Naive thymus-derived CD8-positive, alpha-beta T cell (primary cell): ENCODE results near the gene CIB4. TPM values are rescaled to one million over a fixed set of nuclear protein-coding genes. Genes with fewer than 3 reads are reported as not detected.

Experiments
- ATAC-seq, 2 donors: fragments of 150-1000 bp; cut with Tn5 transposase in 1 of 2; sonication (Bioruptor Pico), chemical (Tn5 transposase) in 1 of 2; 1 replicate in 1 of 2; 2 replicates in 1 of 2; pipeline ENCODE4 v1.10.0; 2021; ENCODE audit warnings: mild to moderate bottlenecking in 2 of 2, moderate library complexity in 2 of 2
- POLR2A ChIA-PET: fragments of 350-600 bp; sonication (Branson Sonifier 250); formaldehyde crosslinking; loops from one replicate; lab custom pipeline; 2021; ENCODE audit warnings: antibody characterized with exemption; lab: Charles Lee
- DNase-seq, 10 donors: peaks; one replicate each; pipeline versions ENCODE4 v3.0.0 to v3.0.0-alpha.2; 2020 to 2022
- H3K27ac Mint-ChIP-seq, 10 donors: one replicate each; pipeline ENCODE4 v1.8.0; 2020 to 2022; ENCODE audit warnings: mild to moderate bottlenecking in 10 of 10, mixed read lengths in 10 of 10, moderate library complexity in 4 of 10, inconsistent platforms in 1 of 10
- H3K27me3 Mint-ChIP-seq, 5 donors: one replicate each; pipeline ENCODE4 v1.8.0; 2021 to 2022; ENCODE audit warnings: mixed read lengths in 5 of 5
- H3K36me3 Mint-ChIP-seq, 3 donors: one replicate each; pipeline ENCODE4 v1.8.0; 2020 to 2022; ENCODE audit warnings: mixed read lengths in 3 of 3, mild to moderate bottlenecking in 2 of 3, inconsistent platforms in 1 of 3
- H3K4me1 Mint-ChIP-seq, 4 donors: one replicate each; pipeline ENCODE4 v1.8.0; 2021 to 2022; ENCODE audit warnings: mixed read lengths in 4 of 4
- H3K4me3 Mint-ChIP-seq, 10 donors: one replicate each; pipeline ENCODE4 v1.8.0; 2020 to 2022; ENCODE audit warnings: mild to moderate bottlenecking in 10 of 10, mixed read lengths in 10 of 10, moderate library complexity in 6 of 10, inconsistent platforms in 1 of 10
- H3K9me3 Mint-ChIP-seq, 9 donors: one replicate each; pipeline ENCODE4 v1.8.0; 2020 to 2022; ENCODE audit warnings: mixed read lengths in 9 of 9, mild to moderate bottlenecking in 3 of 9, inconsistent platforms in 1 of 9, moderate library complexity in 1 of 9
- polyA plus RNA-seq, 3 donors: library from polyadenylated mRNA; unstranded; fragments of 300-500 nt; fragmentation: Illumina TruSeq; gene quantifications; one replicate each; pipeline ENCODE4 v1.2.3, GENCODE V29; 2021
- total RNA-seq, 8 experiments: library from RNA in 2 of 8; stranded (reverse) in 2 of 8; gene quantifications; one replicate each; pipeline ENCODE4 v1.2.3 and lab custom pipeline; 2021 to 2026

The CIB4 gene
- total and polyA plus RNA-seq, 5 experiments from 2014 or later, result not detected

DNA sequence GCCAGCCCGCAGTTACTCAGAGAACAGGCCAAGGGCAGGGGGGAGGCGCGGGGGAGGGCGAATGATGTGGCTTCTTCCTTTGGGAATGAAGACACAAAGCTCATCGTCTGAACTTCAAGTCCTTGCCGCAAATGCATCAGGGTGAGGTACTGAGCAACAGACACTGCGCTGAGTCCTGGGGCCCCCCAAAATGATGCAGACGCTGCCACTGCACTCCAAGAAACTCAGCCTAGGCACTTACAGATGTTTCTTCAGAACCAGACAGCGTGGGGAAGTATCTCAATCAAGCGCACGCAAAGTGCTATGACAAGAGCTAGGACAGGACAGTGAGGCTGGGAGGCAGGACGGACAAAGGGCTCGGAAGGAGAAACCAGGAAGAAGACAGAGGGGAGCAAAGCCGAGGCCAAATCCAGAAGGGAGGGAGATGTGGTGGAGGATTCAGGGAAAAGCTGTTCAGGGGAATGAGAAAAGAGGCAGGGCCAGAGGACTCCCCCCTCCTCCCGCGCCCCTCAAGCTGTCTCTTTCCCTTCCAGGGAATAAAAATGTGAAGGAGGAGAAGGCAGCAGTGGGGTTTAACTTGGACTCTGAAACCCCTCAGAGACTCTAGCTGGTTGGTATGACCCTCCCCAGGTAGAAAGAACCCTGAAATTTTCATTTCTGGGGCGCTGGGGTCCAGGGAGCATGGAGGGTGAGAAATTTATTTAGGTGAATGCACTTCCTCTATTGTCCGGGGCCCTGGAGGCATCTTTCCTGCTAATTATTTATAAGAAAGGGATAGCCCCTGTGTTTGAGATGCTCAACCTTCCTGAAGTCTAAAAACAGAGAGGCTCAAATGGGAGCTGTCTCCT, 34.9 kb downstream of the CIB4 start:
- Mint-ChIP-seq H3K9me3 (peaks cover 0 to 16% (median 0%) of the 10 kb centered on the region in 9 donors), H3K27ac (peak overlapping the region in 1 of 10 donors; percentile 91), H3K4me3 (no peak overlapping the region), H3K36me3 (no peaks in the 10 kb centered on the region), H3K27me3 (peaks cover 7 to 16% (median 15%) of the 10 kb centered on the region in 5 donors), H3K4me1 (peaks cover 16 to 29% (median 29%) of the 10 kb centered on the region in 4 donors)
- DNase-seq, result no peak
- POLR2A ChIA-PET, result interaction anchor here (0.6 kb wide), 1 partner anchor 9 kb away, joined by 3 read pairs; no protein-coding TSS in a partner anchor
- ATAC-seq, result no peak

- ATAC-seq, result peak in 1 of 2 donors; percentile 44
- POLR2A ChIA-PET, result interaction anchor here (0.6 kb wide), 2 partner anchors 8 to 159 kb away, joined by 3 read pairs; no protein-coding TSS in a partner anchor
- H3K27ac Mint-ChIP-seq, result no peak overlapping the region
Observed at GRCh38 chr2:26605195-26605998, 35.8 kb downstream of the CIB4 start.

DNA sequence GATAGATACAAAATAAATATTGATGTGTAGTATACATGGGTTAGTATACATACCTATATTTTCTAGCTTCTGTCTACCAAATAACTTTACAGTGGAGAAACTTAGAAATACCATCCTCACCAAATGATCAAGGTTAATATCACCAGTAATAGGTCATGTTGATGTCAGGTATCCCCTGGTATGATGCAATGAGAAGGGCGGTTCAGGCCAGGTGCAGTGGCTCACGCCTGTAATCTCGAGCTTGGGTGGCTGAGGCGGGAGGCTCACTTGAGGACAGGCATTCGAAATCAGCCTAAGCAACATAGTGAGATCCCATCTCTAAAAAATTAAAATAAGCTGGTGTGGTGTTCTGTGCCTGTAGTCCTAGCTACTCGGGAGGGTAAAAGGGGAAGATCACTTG, 38.6 kb downstream of the CIB4 start:
- ATAC-seq (no peak), DNase-seq (no peak)
- Mint-ChIP-seq H3K36me3 (no peaks in the 10 kb centered on the region), H3K9me3 (peaks cover 0 to 16% (median 0%) of the 10 kb centered on the region in 9 donors), H3K27me3 (peaks cover 7 to 25% (median 19%) of the 10 kb centered on the region in 5 donors), H3K4me3 (no peak overlapping the region), H3K27ac (no peak overlapping the region), H3K4me1 (peaks cover 0 to 6% (median 2%) of the 10 kb centered on the region in 4 donors)
- POLR2A ChIA-PET, result no interaction called here

More at GRCh38 chr2:26605195-26605998, 35.8 kb downstream of the CIB4 start:
- Mint-ChIP-seq H3K27me3 (peaks cover 7 to 24% (median 16%) of the 10 kb centered on the region in 5 donors), H3K4me3 (no peak overlapping the region), H3K4me1 (peaks cover 14 to 28% (median 26%) of the 10 kb centered on the region in 4 donors), H3K36me3 (no peaks in the 10 kb centered on the region), H3K9me3 (peaks cover 0 to 16% (median 0%) of the 10 kb centered on the region in 9 donors)
- peak in 7 of 10 donors; percentile 9 to 56 (median 35) for DNase-seq

DNA sequence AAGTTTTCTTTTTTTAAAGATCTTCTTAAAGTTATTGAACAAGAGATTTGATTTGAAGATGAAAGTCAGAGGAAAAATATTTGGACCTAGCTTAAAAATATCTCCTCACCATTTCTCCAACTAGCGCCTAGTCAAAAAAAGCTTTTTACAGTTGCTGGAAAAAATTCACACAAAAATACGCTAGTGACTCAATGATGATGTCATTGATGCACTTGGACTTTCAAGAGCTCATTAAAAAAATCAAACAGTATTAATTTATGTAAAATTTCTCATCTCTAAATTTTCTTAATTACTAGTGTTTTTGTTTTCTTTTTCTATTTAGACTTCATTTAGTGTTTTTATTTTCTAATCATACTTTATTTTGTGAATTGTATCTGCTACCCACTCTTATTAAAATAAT, 41.8 kb downstream of the CIB4 start:
- DNase-seq, result no peak
- POLR2A ChIA-PET, result no interaction called here
- Mint-ChIP-seq H3K27ac (no peak overlapping the region), H3K9me3 (peaks cover 0 to 16% (median 0%) of the 10 kb centered on the region in 9 donors), H3K4me1 (peaks cover 0 to 5% (median 5%) of the 10 kb centered on the region in 4 donors), H3K4me3 (no peak overlapping the region), H3K27me3 (peaks cover 7 to 46% (median 33%) of the 10 kb centered on the region in 5 donors), H3K36me3 (no peaks in the 10 kb centered on the region)
- no peak for ATAC-seq

DNA sequence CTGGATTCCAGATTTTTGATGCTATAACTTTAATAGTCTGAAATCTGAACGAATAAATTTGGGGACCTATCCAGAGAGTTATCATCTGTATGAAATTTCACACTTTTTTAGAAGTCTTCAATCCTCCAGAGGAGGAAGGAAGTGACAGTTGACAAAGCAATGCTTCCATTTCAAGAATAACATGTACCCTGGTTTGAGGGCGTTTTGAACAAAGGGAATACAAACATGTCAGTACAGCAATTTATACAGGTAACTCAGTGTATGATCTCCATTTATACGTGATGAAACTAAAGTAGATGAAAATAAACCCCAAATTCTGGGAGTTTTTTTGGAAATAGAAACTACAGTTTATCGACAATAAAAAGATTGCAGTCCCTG, 42.2 kb downstream of the CIB4 start:
- Mint-ChIP-seq H3K4me1 (peaks cover 0 to 5% (median 5%) of the 10 kb centered on the region in 4 donors), H3K27ac (peak overlapping the region in 2 of 10 donors; percentile 62 to 70), H3K4me3 (no peak overlapping the region), H3K36me3 (no peaks in the 10 kb centered on the region), H3K27me3 (peaks cover 7 to 47% (median 35%) of the 10 kb centered on the region in 5 donors), H3K9me3 (peaks cover 0 to 12% (median 0%) of the 10 kb centered on the region in 9 donors)
- no peak for DNase-seq
- POLR2A ChIA-PET, result no interaction called here
- no peak for ATAC-seq

GRCh38 chr2:26598336-26598995, 42.7 kb downstream of the CIB4 start:
- Mint-ChIP-seq H3K27ac (peak overlapping the region in 3 of 10 donors; percentile 62 to 78 (median 70)), H3K4me3 (no peak overlapping the region), H3K9me3 (peaks cover 0 to 7% (median 0%) of the 10 kb centered on the region in 9 donors), H3K4me1 (peaks cover 0 to 5% (median 5%) of the 10 kb centered on the region in 4 donors), H3K36me3 (no peaks in the 10 kb centered on the region), H3K27me3 (peaks cover 7 to 47% (median 34%) of the 10 kb centered on the region in 5 donors)
- POLR2A ChIA-PET, result no interaction called here
- DNase-seq, result no peak
- ATAC-seq, result no peak

- no peaks in the 10 kb centered on the region for H3K36me3 Mint-ChIP-seq
- no peak overlapping the region for H3K4me3 Mint-ChIP-seq
- POLR2A ChIA-PET, result interaction anchor here (0.7 kb wide), 1 partner anchor 9 kb away, joined by 3 read pairs; no protein-coding TSS in a partner anchor
- peaks cover 7 to 41% (median 29%) of the 10 kb centered on the region in 5 donors for H3K27me3 Mint-ChIP-seq
- ATAC-seq (no peak), DNase-seq (no peak)
- peaks cover 0 to 5% (median 5%) of the 10 kb centered on the region in 4 donors for H3K4me1 Mint-ChIP-seq
- no peak overlapping the region for H3K27ac Mint-ChIP-seq
- H3K9me3 Mint-ChIP-seq, result peaks cover 0 to 5% (median 0%) of the 10 kb centered on the region in 9 donors
Observed at GRCh38 chr2:26597197-26597596, 44.0 kb downstream of the CIB4 start.

DNA sequence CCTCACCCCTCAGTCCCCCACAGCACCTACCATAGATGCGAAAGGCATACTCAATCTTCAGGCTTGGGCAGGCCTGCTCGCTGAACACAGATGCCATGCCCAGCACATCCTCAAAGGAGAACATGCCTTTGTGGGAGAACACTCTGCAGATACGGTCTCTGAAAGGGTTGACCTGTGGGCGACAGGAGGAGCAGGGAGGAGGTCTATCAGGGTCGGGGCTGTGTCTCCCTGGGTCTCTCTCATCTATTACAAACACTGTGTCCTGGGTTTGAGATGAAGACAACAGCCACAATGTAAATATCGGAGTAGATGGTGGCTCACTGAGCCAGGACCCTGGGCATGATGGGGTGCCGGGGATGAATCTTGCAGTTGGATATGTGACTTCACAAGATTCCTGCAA, 46.0 kb downstream of the CIB4 start:
- Mint-ChIP-seq H3K9me3 (peaks cover 0 to 5% (median 0%) of the 10 kb centered on the region in 9 donors), H3K27ac (peak overlapping the region in 1 of 10 donors; percentile 81), H3K4me1 (peaks cover 0 to 5% (median 5%) of the 10 kb centered on the region in 4 donors), H3K4me3 (no peak overlapping the region), H3K36me3 (no peaks in the 10 kb centered on the region), H3K27me3 (peaks cover 4 to 22% (median 19%) of the 10 kb centered on the region in 5 donors)
- no peak for ATAC-seq
- no peak for DNase-seq
- POLR2A ChIA-PET, result no interaction called here

DNA sequence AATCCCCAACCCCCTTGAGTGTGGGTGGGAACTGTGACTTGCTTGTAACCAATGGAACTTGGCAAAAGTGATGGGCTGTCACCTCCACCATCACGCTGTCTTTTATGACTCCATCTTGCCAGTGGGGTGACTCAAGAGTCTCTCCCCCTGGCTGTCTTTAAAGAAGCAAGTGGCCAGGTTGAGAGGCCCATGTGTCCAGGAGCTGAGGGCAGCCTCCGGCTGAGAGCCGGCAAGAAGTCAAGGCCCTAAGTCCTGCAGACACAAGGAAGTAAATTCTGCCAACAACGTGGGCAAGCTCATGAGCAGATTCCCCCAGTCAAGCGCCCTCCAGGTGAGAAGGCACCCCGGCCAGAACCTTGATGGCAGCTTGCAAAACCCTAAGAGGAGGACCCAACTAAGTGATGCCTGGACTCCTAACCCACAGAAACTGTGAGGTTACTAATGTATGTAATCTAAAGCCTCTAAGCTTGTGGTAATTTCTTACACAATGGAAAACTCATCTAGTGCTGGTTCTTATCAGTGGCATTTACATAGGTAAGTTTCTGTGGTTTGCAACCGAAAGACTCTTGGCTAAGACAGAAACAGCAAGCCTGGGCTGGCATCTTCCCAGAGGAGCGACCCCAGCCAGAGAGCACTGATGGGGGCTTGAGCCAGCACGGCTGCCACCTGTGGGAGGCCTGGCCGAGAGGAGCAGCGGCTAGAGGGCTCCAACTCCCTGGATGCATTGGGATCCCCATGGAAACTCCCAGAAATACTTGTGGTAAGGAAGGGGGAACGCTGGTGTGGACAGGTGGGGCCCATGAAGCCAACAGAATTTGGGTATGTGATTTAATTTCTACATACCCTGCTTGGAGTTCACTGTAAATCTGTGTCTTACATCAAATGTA, 49.3 kb downstream of the CIB4 start:
- POLR2A ChIA-PET, result no interaction called here
- Mint-ChIP-seq H3K4me1 (peaks cover 0 to 5% (median 3%) of the 10 kb centered on the region in 4 donors), H3K27me3 (peaks cover 4 to 23% (median 16%) of the 10 kb centered on the region in 5 donors), H3K9me3 (peaks cover 0 to 5% (median 0%) of the 10 kb centered on the region in 9 donors), H3K27ac (no peak overlapping the region), H3K36me3 (no peaks in the 10 kb centered on the region), H3K4me3 (no peak overlapping the region)
- no peak for ATAC-seq
- no peak for DNase-seq

DNA sequence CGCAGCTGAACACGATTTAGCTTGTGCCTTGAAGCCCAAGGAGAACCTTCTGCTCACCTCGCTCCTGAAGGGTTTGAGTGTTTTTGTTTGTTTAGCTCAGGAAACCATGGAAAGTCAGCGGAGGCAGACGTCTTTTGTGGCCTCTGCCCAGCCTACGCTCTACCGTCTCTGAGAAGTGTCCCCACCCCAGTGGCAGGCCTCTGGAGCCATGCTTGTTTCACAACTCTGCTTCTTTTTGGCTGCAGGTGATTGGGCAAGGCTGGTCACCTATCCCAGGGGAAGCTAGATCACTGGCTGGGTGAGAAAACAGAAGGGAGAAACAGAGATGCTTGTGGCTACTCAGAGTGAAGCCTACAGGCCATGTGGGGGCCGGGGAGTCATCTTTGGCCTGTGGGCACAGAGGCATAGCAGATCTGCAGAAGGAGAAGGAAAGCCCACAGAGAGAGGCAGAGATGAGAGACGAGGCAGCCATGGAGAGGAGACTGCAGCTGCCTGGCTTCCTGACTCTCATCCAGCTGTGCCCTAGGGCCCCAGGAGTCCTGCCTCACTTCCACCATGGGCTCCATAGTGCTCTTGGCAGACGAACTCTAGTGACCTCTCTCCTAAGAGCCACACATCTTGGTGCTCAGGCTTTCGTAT, 50.1 kb downstream of the CIB4 start:
- no peaks in the 10 kb centered on the region for H3K36me3 Mint-ChIP-seq
- H3K27me3 Mint-ChIP-seq, result peaks cover 6 to 25% (median 17%) of the 10 kb centered on the region in 5 donors
- ATAC-seq (no peak), DNase-seq (no peak)
- no peak overlapping the region for H3K4me3 Mint-ChIP-seq
- H3K9me3 Mint-ChIP-seq, result peaks cover 0 to 5% (median 0%) of the 10 kb centered on the region in 9 donors
- peaks cover 0 to 4% (median 2%) of the 10 kb centered on the region in 4 donors for H3K4me1 Mint-ChIP-seq
- H3K27ac Mint-ChIP-seq, result no peak overlapping the region
- POLR2A ChIA-PET, result no interaction called here

- Mint-ChIP-seq H3K4me1 (peaks cover 0 to 3% (median 0%) of the 10 kb centered on the region in 4 donors), H3K36me3 (no peaks in the 10 kb centered on the region), H3K27ac (no peak overlapping the region), H3K27me3 (peaks cover 5 to 25% (median 20%) of the 10 kb centered on the region in 5 donors), H3K4me3 (no peak overlapping the region), H3K9me3 (peaks cover 0 to 5% (median 0%) of the 10 kb centered on the region in 9 donors)
- POLR2A ChIA-PET, result no interaction called here
- DNase-seq (no peak), ATAC-seq (no peak)
Observed at GRCh38 chr2:26590508-26590907, 50.7 kb downstream of the CIB4 start.
